H1 (cell line): ENCODE data around the gene KIAA1671.

Experiments
- SP1 ChIP-seq: IDR thresholded peaks from 2 replicates; pipeline ENCODE4 v1.6.1; 2011; ENCODE audit warnings: low read depth, low read length
- TF ChIP-seq, protein P1 (sequence below), 3 experiments: IDR thresholded peaks; 1 replicate in 2 of 3; 2 replicates in 1 of 3; pipeline versions ENCODE4 v1.5.1 to v1.6.1; 2011; ENCODE audit warnings: low read length in 3 of 3, mild to moderate bottlenecking in 3 of 3, inconsistent platforms in 2 of 3, low read depth in 1 of 3, moderate library complexity in 1 of 3; ENCODE audit not compliant: insufficient read depth in 1 of 3; ENCODE audit errors: control extremely low read depth in 1 of 3

DNA sequence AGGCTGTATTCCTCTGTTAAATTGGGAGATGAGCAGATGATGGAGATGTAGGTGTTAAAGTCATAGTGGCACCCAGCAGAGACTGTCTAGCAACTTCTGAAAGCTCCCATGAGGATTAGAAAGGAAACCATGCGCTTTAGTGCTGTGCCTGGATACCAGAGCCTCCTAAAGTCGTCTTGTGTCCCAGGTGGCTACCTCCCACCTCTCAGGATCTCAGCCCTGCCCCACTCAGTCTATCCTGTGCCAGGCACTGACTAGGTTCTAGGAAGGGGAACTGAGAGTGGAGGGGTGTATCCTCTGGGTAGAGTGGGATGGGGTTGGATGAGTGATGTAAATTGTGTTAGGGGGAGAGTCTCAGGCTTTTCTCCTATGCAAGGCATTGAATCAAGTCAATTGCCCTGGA lies 60.2 kb downstream of the KIAA1671 start:
- TF ChIP-seq SP1 = no peak
- TF ChIP-seq, protein P1, sequence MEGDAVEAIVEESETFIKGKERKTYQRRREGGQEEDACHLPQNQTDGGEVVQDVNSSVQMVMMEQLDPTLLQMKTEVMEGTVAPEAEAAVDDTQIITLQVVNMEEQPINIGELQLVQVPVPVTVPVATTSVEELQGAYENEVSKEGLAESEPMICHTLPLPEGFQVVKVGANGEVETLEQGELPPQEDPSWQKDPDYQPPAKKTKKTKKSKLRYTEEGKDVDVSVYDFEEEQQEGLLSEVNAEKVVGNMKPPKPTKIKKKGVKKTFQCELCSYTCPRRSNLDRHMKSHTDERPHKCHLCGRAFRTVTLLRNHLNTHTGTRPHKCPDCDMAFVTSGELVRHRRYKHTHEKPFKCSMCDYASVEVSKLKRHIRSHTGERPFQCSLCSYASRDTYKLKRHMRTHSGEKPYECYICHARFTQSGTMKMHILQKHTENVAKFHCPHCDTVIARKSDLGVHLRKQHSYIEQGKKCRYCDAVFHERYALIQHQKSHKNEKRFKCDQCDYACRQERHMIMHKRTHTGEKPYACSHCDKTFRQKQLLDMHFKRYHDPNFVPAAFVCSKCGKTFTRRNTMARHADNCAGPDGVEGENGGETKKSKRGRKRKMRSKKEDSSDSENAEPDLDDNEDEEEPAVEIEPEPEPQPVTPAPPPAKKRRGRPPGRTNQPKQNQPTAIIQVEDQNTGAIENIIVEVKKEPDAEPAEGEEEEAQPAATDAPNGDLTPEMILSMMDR (IDR thresholded peaks at IDR 0.05; ENCODE audit: control extremely low read depth in 1 of 3, insufficient read depth in 1 of 3, low read depth in 1 of 3, low read length in 3 of 3) = no peak
